Measurements from ENCODE around the gene TSPAN31.

DNA sequence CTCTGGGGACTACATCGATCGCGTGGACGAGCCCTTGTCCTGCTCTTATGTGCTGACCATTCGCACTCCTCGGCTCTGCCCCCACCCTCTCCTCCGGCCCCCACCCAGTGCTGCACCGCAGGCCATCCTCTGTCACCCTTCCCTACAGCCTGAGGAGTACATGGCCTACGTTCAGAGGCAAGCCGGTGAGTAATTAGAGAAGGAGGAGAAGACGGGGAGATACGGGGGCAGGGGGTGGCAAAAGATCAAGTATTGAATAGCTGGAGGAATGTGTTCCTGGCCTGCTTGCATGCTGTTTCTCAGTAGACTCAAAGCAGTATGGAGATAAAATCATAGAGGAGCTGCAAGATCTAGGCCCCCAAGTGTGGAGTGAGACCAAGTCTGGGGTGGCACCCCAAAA, 29.1 kb upstream of the TSPAN31 start:
- TF ChIP-seq EZH2phosphoT487 (IDR thresholded peaks at IDR 0.05; ENCODE audit: insufficient read depth, low read depth) (no peak), EZH2 (IDR thresholded peaks at IDR 0.05; ENCODE audit: insufficient read depth, poor library complexity, severe bottlenecking) (no peak)

All from GM23248 (cell line).